ENCODE data around the gene PANK1. TPM values are rescaled to one million over a fixed set of nuclear protein-coding genes. Genes with fewer than 3 reads are reported as not detected.

PANK1 gene
- total and polyA plus RNA-seq, 3 donors from 2014 or later = 6.3 to 15.3 (median 9.2) TPM

DNA sequence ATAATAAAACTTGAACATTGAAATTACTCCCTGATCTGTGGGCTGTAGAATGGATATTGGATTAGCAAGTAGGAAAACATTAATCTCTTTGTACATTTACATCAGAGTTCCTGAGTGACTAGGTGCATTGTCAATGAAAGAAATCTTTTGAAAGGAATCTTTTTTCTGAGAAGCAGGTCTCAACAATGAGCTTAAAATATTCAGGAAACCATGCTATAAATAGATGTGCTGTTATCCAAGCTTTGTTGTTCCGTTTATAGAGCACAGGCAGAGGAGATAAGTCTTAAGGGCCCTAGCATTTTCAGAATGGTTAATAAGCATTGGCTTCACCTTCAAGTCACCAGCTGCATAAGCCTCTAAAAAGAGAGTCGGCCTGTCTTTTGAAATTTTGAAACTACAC lies 68.3 kb downstream of the PANK1 start:
- Histone ChIP-seq H3K4me3 (no peak overlapping the region), H3K36me3 (ENCODE audit: low read depth, missing control alignments) (no peaks in the 10 kb centered on the region), H3K27ac (no peak overlapping the region), H3K9me3 (no peaks in the 10 kb centered on the region), H3K4me1 (no peaks in the 10 kb centered on the region), H3K27me3 (no peaks in the 10 kb centered on the region)
- no peak for DNase-seq
- intact Hi-C loops (cut with DNase I; ENCODE audit: low total_unique reads) = no loop called here
- no peak for TF ChIP-seq POLR2A (IDR thresholded peaks at IDR 0.05)
- TF ChIP-seq, protein P1, sequence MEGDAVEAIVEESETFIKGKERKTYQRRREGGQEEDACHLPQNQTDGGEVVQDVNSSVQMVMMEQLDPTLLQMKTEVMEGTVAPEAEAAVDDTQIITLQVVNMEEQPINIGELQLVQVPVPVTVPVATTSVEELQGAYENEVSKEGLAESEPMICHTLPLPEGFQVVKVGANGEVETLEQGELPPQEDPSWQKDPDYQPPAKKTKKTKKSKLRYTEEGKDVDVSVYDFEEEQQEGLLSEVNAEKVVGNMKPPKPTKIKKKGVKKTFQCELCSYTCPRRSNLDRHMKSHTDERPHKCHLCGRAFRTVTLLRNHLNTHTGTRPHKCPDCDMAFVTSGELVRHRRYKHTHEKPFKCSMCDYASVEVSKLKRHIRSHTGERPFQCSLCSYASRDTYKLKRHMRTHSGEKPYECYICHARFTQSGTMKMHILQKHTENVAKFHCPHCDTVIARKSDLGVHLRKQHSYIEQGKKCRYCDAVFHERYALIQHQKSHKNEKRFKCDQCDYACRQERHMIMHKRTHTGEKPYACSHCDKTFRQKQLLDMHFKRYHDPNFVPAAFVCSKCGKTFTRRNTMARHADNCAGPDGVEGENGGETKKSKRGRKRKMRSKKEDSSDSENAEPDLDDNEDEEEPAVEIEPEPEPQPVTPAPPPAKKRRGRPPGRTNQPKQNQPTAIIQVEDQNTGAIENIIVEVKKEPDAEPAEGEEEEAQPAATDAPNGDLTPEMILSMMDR (IDR thresholded peaks at IDR 0.05) = no peak
- WGBS, 2 donors = 86 to 87% methylated on average over 2 of the region's 2 CpGs

DNA sequence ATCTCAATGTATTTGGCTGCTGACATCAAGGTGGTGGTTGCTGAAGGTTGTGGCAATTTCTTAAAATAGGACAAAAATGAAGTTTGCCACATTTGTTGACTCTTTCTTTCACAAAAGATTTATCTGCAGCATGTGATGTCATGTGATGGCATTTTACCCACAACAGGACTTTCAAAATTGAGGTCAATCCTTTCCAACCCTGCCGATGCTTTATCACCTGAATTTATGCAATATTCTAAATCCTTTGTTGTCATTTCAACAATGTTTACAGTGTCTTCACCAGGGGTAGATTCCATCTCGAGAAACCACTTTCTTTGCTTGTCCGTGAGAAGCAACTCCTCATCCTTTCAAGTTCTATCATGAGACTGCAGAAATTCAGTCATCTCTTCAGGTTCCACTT lies 69.0 kb downstream of the PANK1 start:
- Histone ChIP-seq H3K4me3 (no peak overlapping the region), H3K27me3 (no peaks in the 10 kb centered on the region), H3K9me3 (no peaks in the 10 kb centered on the region), H3K4me1 (no peaks in the 10 kb centered on the region), H3K27ac (no peak overlapping the region), H3K36me3 (ENCODE audit: low read depth, missing control alignments) (no peaks in the 10 kb centered on the region)
- TF ChIP-seq POLR2A (IDR thresholded peaks at IDR 0.05) = no peak
- TF ChIP-seq, protein P1 (IDR thresholded peaks at IDR 0.05) = no peak
- 92 to 96% methylated on average over 3 of the region's 3 CpGs for WGBS, 2 donors
- DNase-seq = no peak
- intact Hi-C loops (cut with DNase I; ENCODE audit: low total_unique reads) = no loop called here

DNA sequence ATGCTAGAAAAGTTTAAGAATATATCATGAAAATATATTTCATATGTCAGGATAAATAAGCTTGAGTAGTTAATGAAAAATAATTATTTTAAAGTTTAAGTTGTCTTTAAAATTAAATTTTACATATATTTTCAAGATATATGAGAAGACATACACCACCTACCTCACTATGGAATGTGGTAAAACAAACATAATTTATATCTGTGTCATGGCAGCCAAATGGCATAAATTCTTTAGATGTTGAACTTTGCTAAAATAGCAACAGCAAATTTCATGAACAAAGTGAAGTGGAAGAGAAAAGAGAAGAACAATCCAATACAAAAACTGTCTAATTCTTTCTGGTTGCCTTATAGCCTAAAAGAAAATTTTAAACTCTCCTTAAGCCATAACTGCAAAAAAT lies 70.0 kb downstream of the PANK1 start:
- H3K4me3 ChIP-seq = no peak overlapping the region
- intact Hi-C loops (cut with DNase I; ENCODE audit: low total_unique reads) = no loop called here
- TF ChIP-seq, protein P1 (IDR thresholded peaks at IDR 0.05) = no peak
- no peak for TF ChIP-seq POLR2A (IDR thresholded peaks at IDR 0.05)
- H3K36me3 ChIP-seq (ENCODE audit: low read depth, missing control alignments) = no peaks in the 10 kb centered on the region
- no peak overlapping the region for H3K27ac ChIP-seq
- no peaks in the 10 kb centered on the region for H3K27me3 ChIP-seq
- no peaks in the 10 kb centered on the region for H3K9me3 ChIP-seq
- no peak for DNase-seq
- H3K4me1 ChIP-seq = no peaks in the 10 kb centered on the region

DNA sequence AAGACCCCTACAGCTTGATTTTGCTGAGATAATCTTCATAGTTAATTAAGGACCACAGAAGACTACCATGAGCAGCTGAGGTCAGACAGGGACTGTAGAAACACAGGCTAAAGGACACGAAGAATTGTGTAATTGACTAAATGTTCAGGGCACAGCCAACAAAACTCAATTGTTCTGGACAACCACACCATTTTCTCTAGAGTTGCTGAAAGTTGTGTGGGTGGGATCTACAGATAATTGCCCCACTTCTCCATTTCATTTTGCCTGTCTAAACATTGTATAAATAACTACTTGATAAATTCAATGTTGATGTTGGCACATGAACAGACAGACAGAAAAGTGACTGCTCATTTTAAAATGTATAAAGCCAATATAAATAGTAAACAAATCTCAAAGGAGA lies 70.7 kb downstream of the PANK1 start:
- Histone ChIP-seq H3K27ac (no peak overlapping the region), H3K36me3 (ENCODE audit: low read depth, missing control alignments) (no peaks in the 10 kb centered on the region), H3K9me3 (no peaks in the 10 kb centered on the region), H3K4me1 (no peaks in the 10 kb centered on the region), H3K27me3 (no peaks in the 10 kb centered on the region), H3K4me3 (no peak overlapping the region)
- no peak for DNase-seq
- TF ChIP-seq, protein P1 (IDR thresholded peaks at IDR 0.05) = no peak
- no peak for TF ChIP-seq POLR2A (IDR thresholded peaks at IDR 0.05)
- WGBS, 2 donors = 59 to 63% methylated on average over 1 of the region's 1 CpG
- intact Hi-C loops (cut with DNase I; ENCODE audit: low total_unique reads) = no loop called here

DNA sequence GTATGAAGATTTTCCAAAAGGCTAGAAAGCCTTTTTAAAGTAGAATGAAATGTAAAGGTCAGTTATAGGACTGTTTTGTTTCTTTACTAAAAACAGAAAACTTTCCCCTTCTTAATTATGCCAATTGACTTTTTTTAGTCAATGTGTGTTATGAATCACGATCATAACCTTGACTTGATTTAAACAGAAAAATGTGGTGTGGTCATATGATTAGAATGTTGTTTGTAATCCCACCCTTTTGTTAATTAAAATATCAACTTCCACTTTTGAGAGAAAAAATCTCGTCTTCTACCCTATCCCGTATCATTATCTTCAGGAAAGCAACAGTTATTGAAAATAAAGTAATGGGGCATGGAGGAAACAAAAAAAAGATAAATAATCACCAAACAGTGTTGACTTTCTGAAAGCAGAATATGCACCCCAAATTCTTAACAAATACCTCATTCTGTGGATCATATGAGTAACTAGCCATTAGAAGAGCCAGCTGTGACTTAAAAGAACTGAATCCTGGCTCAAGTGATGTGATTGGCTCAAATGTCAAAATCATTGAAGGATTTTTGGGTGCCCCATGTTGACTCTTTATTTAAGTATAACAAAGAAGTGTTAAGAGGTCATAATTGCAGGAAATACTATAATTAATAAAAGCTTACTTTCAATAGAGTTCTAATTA lies 77.3 kb downstream of the PANK1 start:
- intact Hi-C loops (cut with DNase I; ENCODE audit: low total_unique reads) = no loop called here
- TF ChIP-seq, protein P1 (IDR thresholded peaks at IDR 0.05) = no peak
- no peak for TF ChIP-seq POLR2A (IDR thresholded peaks at IDR 0.05)
- H3K4me3 ChIP-seq = no peak overlapping the region
- H3K9me3 ChIP-seq = no peaks in the 10 kb centered on the region
- no peak for DNase-seq
- no peaks in the 10 kb centered on the region for H3K27me3 ChIP-seq
- no peak overlapping the region for H3K27ac ChIP-seq
- H3K4me1 ChIP-seq = no peaks in the 10 kb centered on the region
- 74 to 79% methylated on average over 3 of the region's 3 CpGs for WGBS, 2 donors
- H3K36me3 ChIP-seq (ENCODE audit: low read depth, missing control alignments) = no peaks in the 10 kb centered on the region

Measured in testis (tissue), 3 donors.